ENCODE measurements around the gene DNAJC5. TPM values are rescaled to one million over a fixed set of nuclear protein-coding genes. Genes with fewer than 3 reads are reported as not detected.

DNAJC5 gene
- total and polyA plus RNA-seq, 9 of the 15 experiments (the other 6 are each of a cell fraction or from before 2014, with no cell fraction given): 0.95 to 42.8 (median 23.4) TPM

- peaks cover 0 to 45% of the 10 kb centered on the region in 2 experiments; a peak in 2 of 5 replicates for H3K4me1 ChIP-seq (replicated peaks in 1 of 2; ENCODE audit: control insufficient read depth in 2 of 2, insufficient read depth in 2 of 2, low read length in 2 of 2)
- no TSS peak for BruUV-seq (replicated peaks)
- ChIA-PET CTCF (ENCODE audit: low intra/inter-chr PET ratio) (no interaction called here), POLR2A (no interaction called here)
- ATAC-seq (no peak), FAIRE-seq (no peak), DNase-seq (ENCODE audit: extremely low read depth in 1 of 4, low spot score in 3 of 4) (no peak)
- no peak overlapping the region for H3K4me2 ChIP-seq (ENCODE audit: insufficient read depth, low read length)
- H3K27ac ChIP-seq (ENCODE audit: extremely low read depth, low read depth, low read length): no peak overlapping the region
- WGBS (ENCODE audit: insufficient coverage, low coverage, missing lambda C conversion rate): 93% methylated on average over 9 of the region's 9 CpGs
- no peaks in the 10 kb centered on the region for H3K9me1 ChIP-seq (ENCODE audit: control insufficient read depth, insufficient read depth, low read length)
- H4K20me1 ChIP-seq (replicated peaks; ENCODE audit: control insufficient read depth, insufficient read depth, low read length): peaks cover 4% of the 10 kb centered on the region; the same call in 1 of the 2 replicates
- H3K9me3 ChIP-seq (replicated peaks; ENCODE audit: control insufficient read depth, insufficient read depth, low read depth, low read length): no peaks in the 10 kb centered on the region; the same call in 1 of the 2 replicates
- peaks cover 7% of the 10 kb centered on the region for H3K79me2 ChIP-seq (ENCODE audit: control insufficient read depth, insufficient read depth, low read length)
- H3K27me3 ChIP-seq (ENCODE audit: control insufficient read depth in 2 of 2, insufficient read depth in 2 of 2, low read length in 2 of 2): no peaks in the 10 kb centered on the region
- intact Hi-C loops (cut with micrococcal nuclease): no loop called here
- H3K36me3 ChIP-seq (ENCODE audit: control insufficient read depth, insufficient read depth, low read length): peaks cover 82% of the 10 kb centered on the region; the same call in 2 of the 3 replicates
- no peak overlapping the region for H2AFZ ChIP-seq (ENCODE audit: low read depth, low read length)
- in situ Hi-C loops (cut with MboI): no loop called here
- H3K4me3 ChIP-seq: no peak overlapping the region
- no peak overlapping the region; a peak in 1 of 4 replicates for H3K9ac ChIP-seq (ENCODE audit: insufficient read depth in 1 of 2, low read depth in 2 of 2, low read length in 2 of 2)
- TF ChIP-seq THAP7 (CRISPR knock-in tag; IDR thresholded peaks at IDR 0.05): no peak
- TF ChIP-seq ARHGAP35 (IDR thresholded peaks at IDR 0.05; ENCODE audit: partially characterized antibody): no peak
- TF ChIP-seq POU5F1 (IDR thresholded peaks at IDR 0.05; ENCODE audit: borderline replicate concordance, low read depth, low read length, partially characterized antibody): no peak
- no peak for TF ChIP-seq BCLAF1 (IDR thresholded peaks at IDR 0.05; ENCODE audit: borderline replicate concordance in 1 of 2, control insufficient read depth in 1 of 2, low read depth in 2 of 2, low read length in 1 of 2)
- TF ChIP-seq THRAP3 (IDR thresholded peaks at IDR 0.05; ENCODE audit: borderline replicate concordance): no peak
- TF ChIP-seq FOXJ2 (tag; IDR thresholded peaks at IDR 0.05): no peak
- no peak for TF ChIP-seq HMGN3 (IDR thresholded peaks at IDR 0.05; ENCODE audit: borderline replicate concordance, extremely low read depth, insufficient read length, low read depth, low read length)
- no peak for TF ChIP-seq ZNF764 (CRISPR knock-in tag; IDR thresholded peaks at IDR 0.05; ENCODE audit: low read depth)
- TF ChIP-seq AFF1 (IDR thresholded peaks at IDR 0.05; ENCODE audit: low read depth in 1 of 2, partially characterized antibody in 2 of 2): no peak
- TF ChIP-seq ZNF12 (CRISPR knock-in tag; IDR thresholded peaks at IDR 0.05): no peak
- no peak for TF ChIP-seq MCM3 (IDR thresholded peaks at IDR 0.05)
- TF ChIP-seq ZNF280A (IDR thresholded peaks at IDR 0.05; ENCODE audit: low read depth, partially characterized antibody): no peak
Observed at GRCh38 chr20:63935447-63935846, 40.5 kb downstream of the DNAJC5 start.
